Transverse colon (tissue), 3 donors: ENCODE measurements around the gene OCA2.

Experiments used
- CTCF ChIP-seq, 5 experiments: fragments of 200-600 bp in 3 of 5; fragments of 450-650 bp in 2 of 5; sonication (generic) in 3 of 5; IDR thresholded peaks; 1 replicate in 2 of 5; 2 replicates in 3 of 5; pipeline ENCODE4 v1.5.1; 2016 to 2017; ENCODE audit warnings: antibody characterized with exemption in 5 of 5, inconsistent platforms in 3 of 5, mild to moderate bottlenecking in 2 of 5, moderate library complexity in 1 of 5
- EP300 ChIP-seq: sonication (generic); formaldehyde crosslinking; IDR thresholded peaks from one replicate; pipeline ENCODE4 v1.6.1; 2017; ENCODE audit warnings: antibody characterized with exemption, low read depth

- TF ChIP-seq CTCF (IDR thresholded peaks at IDR 0.05) (no peak), EP300 (no peak)
These were observed 83.3 kb downstream of the OCA2 start for GRCh38 chr15:28015855-28016254.
